HL-60 (cell line): ENCODE measurements around the gene POP4.

Experiments used
- CTCF ChIP-seq: IDR thresholded peaks from one replicate; pipeline ENCODE4 v1.5.1; 2011; ENCODE audit warnings: low read length, control low read depth, inconsistent platforms; ENCODE audit not compliant: insufficient read depth
- GABPA ChIP-seq: IDR thresholded peaks from 2 replicates; pipeline ENCODE4 v1.6.1; 2012; ENCODE audit warnings: low read depth
- POLR2AphosphoS5 ChIP-seq: IDR thresholded peaks from 2 replicates; pipeline ENCODE4 v1.6.1; 2012; ENCODE audit warnings: low read depth
- SPI1 ChIP-seq: IDR thresholded peaks from 2 replicates; pipeline ENCODE4 v1.6.1; 2012; ENCODE audit warnings: low read depth, mild to moderate bottlenecking, borderline replicate concordance
- TF ChIP-seq, protein P1 (sequence below): IDR thresholded peaks from 2 replicates; pipeline ENCODE4 v1.6.1; 2012; ENCODE audit warnings: low read depth; ENCODE audit not compliant: insufficient replicate concordance

DNA sequence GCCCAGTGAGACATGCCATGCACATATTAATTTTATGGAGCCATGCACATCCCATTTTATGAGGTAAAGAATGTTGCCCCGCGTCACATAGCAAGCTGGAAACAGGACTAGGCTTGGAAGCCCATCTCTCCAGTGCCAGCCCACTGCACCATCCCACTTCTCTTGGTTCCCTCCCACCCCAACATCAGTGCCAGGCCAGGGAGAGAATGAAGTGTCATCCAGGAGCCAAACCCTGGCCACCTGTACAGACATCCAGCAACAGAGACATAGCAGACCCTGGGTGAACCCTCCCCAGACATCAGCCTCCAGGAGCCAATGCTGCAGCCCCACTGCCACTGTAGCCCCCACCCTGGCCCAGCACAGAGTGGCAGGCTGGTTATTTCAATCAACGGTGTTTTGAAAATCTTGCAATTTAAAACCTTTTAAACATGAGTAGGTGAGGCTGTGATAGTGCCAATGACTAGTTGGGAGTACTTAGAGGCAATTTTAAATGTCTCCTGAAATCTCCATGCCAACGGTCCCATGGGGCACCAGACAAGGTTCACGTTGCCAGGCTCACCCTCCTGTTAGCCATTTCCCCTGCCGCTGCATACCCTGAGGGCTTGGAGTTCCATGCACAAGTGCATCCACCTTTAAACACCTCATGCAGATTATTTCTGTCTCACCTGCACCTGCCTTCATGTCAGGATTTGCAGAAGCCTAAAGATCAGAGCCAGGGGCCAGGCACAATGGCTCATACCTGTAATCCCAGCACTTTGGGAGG, 45.6 kb upstream of the POP4 start:
- TF ChIP-seq CTCF (no peak), POLR2AphosphoS5 (no peak), GABPA (no peak), SPI1 (no peak)
- TF ChIP-seq, protein P1, sequence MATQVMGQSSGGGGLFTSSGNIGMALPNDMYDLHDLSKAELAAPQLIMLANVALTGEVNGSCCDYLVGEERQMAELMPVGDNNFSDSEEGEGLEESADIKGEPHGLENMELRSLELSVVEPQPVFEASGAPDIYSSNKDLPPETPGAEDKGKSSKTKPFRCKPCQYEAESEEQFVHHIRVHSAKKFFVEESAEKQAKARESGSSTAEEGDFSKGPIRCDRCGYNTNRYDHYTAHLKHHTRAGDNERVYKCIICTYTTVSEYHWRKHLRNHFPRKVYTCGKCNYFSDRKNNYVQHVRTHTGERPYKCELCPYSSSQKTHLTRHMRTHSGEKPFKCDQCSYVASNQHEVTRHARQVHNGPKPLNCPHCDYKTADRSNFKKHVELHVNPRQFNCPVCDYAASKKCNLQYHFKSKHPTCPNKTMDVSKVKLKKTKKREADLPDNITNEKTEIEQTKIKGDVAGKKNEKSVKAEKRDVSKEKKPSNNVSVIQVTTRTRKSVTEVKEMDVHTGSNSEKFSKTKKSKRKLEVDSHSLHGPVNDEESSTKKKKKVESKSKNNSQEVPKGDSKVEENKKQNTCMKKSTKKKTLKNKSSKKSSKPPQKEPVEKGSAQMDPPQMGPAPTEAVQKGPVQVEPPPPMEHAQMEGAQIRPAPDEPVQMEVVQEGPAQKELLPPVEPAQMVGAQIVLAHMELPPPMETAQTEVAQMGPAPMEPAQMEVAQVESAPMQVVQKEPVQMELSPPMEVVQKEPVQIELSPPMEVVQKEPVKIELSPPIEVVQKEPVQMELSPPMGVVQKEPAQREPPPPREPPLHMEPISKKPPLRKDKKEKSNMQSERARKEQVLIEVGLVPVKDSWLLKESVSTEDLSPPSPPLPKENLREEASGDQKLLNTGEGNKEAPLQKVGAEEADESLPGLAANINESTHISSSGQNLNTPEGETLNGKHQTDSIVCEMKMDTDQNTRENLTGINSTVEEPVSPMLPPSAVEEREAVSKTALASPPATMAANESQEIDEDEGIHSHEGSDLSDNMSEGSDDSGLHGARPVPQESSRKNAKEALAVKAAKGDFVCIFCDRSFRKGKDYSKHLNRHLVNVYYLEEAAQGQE = no peak
